ENCODE measurements around the gene TMEM121. TPM values are rescaled to one million over a fixed set of nuclear protein-coding genes. Genes with fewer than 3 reads are reported as not detected.

The TMEM121 gene
- total RNA-seq, 2 donors from 2014 or later = 1.8 to 4.2 TPM

- Mint-ChIP-seq H3K9me3 (no peaks in the 10 kb centered on the region), H3K4me1 (ENCODE audit: low read depth in 2 of 2) (peaks cover 31 to 33% of the 10 kb centered on the region in 2 donors), H3K4me3 (peak overlapping the region; percentile 14), H3K27me3 (no peaks in the 10 kb centered on the region), H3K27ac (peak overlapping the region in 1 of 2 donors; percentile 0), H3K36me3 (no peaks in the 10 kb centered on the region)
- DNase-seq (ENCODE audit: low spot score) = no peak
- no peak for ATAC-seq
Observed at GRCh38 chr14:105484069-105484996, 42.0 kb upstream of the TMEM121 start.

GRCh38 chr14:105484997-105485393, 41.4 kb upstream of the TMEM121 start:
- H3K27me3 Mint-ChIP-seq = no peaks in the 10 kb centered on the region
- peaks cover 36% of the 10 kb centered on the region in 2 donors for H3K4me1 Mint-ChIP-seq (ENCODE audit: low read depth in 2 of 2)
- no peak overlapping the region for H3K4me3 Mint-ChIP-seq
- no peak for ATAC-seq
- no peak overlapping the region for H3K27ac Mint-ChIP-seq
- no peaks in the 10 kb centered on the region for H3K36me3 Mint-ChIP-seq
- DNase-seq (ENCODE audit: low spot score) = no peak
- no peaks in the 10 kb centered on the region for H3K9me3 Mint-ChIP-seq

GRCh38 chr14:105485739-105486162, 40.6 kb upstream of the TMEM121 start:
- DNase-seq (ENCODE audit: low spot score) (no peak), ATAC-seq (no peak)
- Mint-ChIP-seq H3K4me3 (no peak overlapping the region), H3K36me3 (no peaks in the 10 kb centered on the region), H3K4me1 (ENCODE audit: low read depth in 2 of 2) (peaks cover 31 to 36% of the 10 kb centered on the region in 2 donors), H3K27ac (peak overlapping the region in 1 of 2 donors; percentile 64), H3K9me3 (no peaks in the 10 kb centered on the region), H3K27me3 (no peaks in the 10 kb centered on the region)

GRCh38 chr14:105486163-105486973, 40.0 kb upstream of the TMEM121 start, which contains the start of gene CRIP1:
TSS of gene CRIP1 (plus strand) at chr14:105486886. CDS start at chr14:105487260, 374 bp downstream.
- Mint-ChIP-seq H3K36me3 (no peaks in the 10 kb centered on the region), H3K27ac (peak within 1 kb of the TSS; percentile 49 to 64), H3K4me1 (ENCODE audit: low read depth in 2 of 2) (peaks cover 25 to 33% of the 10 kb centered on the region in 2 donors), H3K4me3 (peak within 1 kb of the TSS; percentile 73), H3K27me3 (no peaks in the 10 kb centered on the region), H3K9me3 (no peaks in the 10 kb centered on the region)
- DNase-seq (ENCODE audit: low spot score) (peak; percentile 78), ATAC-seq (no peak)

- peak overlapping the region; percentile 73 for H3K4me3 Mint-ChIP-seq
- H3K9me3 Mint-ChIP-seq = no peaks in the 10 kb centered on the region
- H3K4me1 Mint-ChIP-seq (ENCODE audit: low read depth in 2 of 2) = peaks cover 25 to 34% of the 10 kb centered on the region in 2 donors
- DNase-seq (ENCODE audit: low spot score) (no peak), ATAC-seq (no peak)
- H3K36me3 Mint-ChIP-seq = no peaks in the 10 kb centered on the region
- no peaks in the 10 kb centered on the region for H3K27me3 Mint-ChIP-seq
- no peak overlapping the region for H3K27ac Mint-ChIP-seq
Observed at GRCh38 chr14:105486974-105487448, 39.4 kb upstream of the TMEM121 start.

GRCh38 chr14:105487449-105487985, 38.9 kb upstream of the TMEM121 start:
- DNase-seq (ENCODE audit: low spot score) (peak; percentile 82), ATAC-seq (no peak)
- H3K4me1 Mint-ChIP-seq (ENCODE audit: low read depth in 2 of 2) = peaks cover 21 to 29% of the 10 kb centered on the region in 2 donors
- peak overlapping the region; percentile 41 to 49 for H3K27ac Mint-ChIP-seq
- H3K36me3 Mint-ChIP-seq = no peaks in the 10 kb centered on the region
- H3K27me3 Mint-ChIP-seq = no peaks in the 10 kb centered on the region
- H3K4me3 Mint-ChIP-seq = peak overlapping the region; percentile 73
- no peaks in the 10 kb centered on the region for H3K9me3 Mint-ChIP-seq

GRCh38 chr14:105487986-105488777, 38.2 kb upstream of the TMEM121 start:
- H3K4me3 Mint-ChIP-seq = peak overlapping the region; percentile 73
- DNase-seq (ENCODE audit: low spot score) = no peak
- no peaks in the 10 kb centered on the region for H3K27me3 Mint-ChIP-seq
- peak overlapping the region; percentile 41 to 49 for H3K27ac Mint-ChIP-seq
- no peak for ATAC-seq
- no peaks in the 10 kb centered on the region for H3K9me3 Mint-ChIP-seq
- no peaks in the 10 kb centered on the region for H3K36me3 Mint-ChIP-seq
- peaks cover 21 to 29% of the 10 kb centered on the region in 2 donors for H3K4me1 Mint-ChIP-seq (ENCODE audit: low read depth in 2 of 2)

- DNase-seq (ENCODE audit: low spot score) (no peak), ATAC-seq (no peak)
- peaks cover 21 to 29% of the 10 kb centered on the region in 2 donors for H3K4me1 Mint-ChIP-seq (ENCODE audit: low read depth in 2 of 2)
- no peaks in the 10 kb centered on the region for H3K9me3 Mint-ChIP-seq
- H3K36me3 Mint-ChIP-seq = no peaks in the 10 kb centered on the region
- H3K27ac Mint-ChIP-seq = peak overlapping the region; percentile 69 to 82
- H3K4me3 Mint-ChIP-seq = peak overlapping the region; percentile 81
- no peaks in the 10 kb centered on the region for H3K27me3 Mint-ChIP-seq
Observed at GRCh38 chr14:105488781-105489541, 37.4 kb upstream of the TMEM121 start.

- Mint-ChIP-seq H3K4me1 (ENCODE audit: low read depth in 2 of 2) (peaks cover 15 to 23% of the 10 kb centered on the region in 2 donors), H3K27ac (peak overlapping the region; percentile 69 to 82), H3K4me3 (peak overlapping the region; percentile 81), H3K36me3 (no peaks in the 10 kb centered on the region), H3K27me3 (no peaks in the 10 kb centered on the region), H3K9me3 (no peaks in the 10 kb centered on the region)
- ATAC-seq = no peak
- peak; percentile 82 for DNase-seq (ENCODE audit: low spot score)
Observed at GRCh38 chr14:105489542-105490266, 36.7 kb upstream of the TMEM121 start.

- Mint-ChIP-seq H3K36me3 (no peaks in the 10 kb centered on the region), H3K27me3 (no peaks in the 10 kb centered on the region), H3K9me3 (no peaks in the 10 kb centered on the region), H3K4me1 (ENCODE audit: low read depth in 2 of 2) (peaks cover 14 to 23% of the 10 kb centered on the region in 2 donors), H3K4me3 (no peak overlapping the region), H3K27ac (no peak overlapping the region)
- no peak for DNase-seq (ENCODE audit: low spot score)
- peak in 1 of 2 donors; percentile 0 for ATAC-seq
Observed at GRCh38 chr14:105490267-105490571, 36.2 kb upstream of the TMEM121 start.

- Mint-ChIP-seq H3K9me3 (no peaks in the 10 kb centered on the region), H3K4me3 (peak within 1 kb of the TSS; percentile 96), H3K4me1 (ENCODE audit: low read depth in 2 of 2) (peaks cover 14 to 19% of the 10 kb centered on the region in 2 donors), H3K27me3 (no peaks in the 10 kb centered on the region), H3K36me3 (no peaks in the 10 kb centered on the region), H3K27ac (peak within 1 kb of the TSS; percentile 79 to 85)
- peak; percentile 87 to 89 for ATAC-seq
- peak; percentile 100 for DNase-seq (ENCODE audit: low spot score)
Observed at GRCh38 chr14:105490572-105491365, 35.6 kb upstream of the TMEM121 start, which contains the start of gene TEDC1. TSS of gene TEDC1 (plus strand) at chr14:105491246. CDS start at chr14:105491376, 130 bp downstream.

Measured in natural killer cell treated with Interleukin-12 subunit alpha and Interleukin-12 subunit beta and Interleukin-15 and Interleukin-18, amount 100 ng/mL, for 72 hours (primary cell).